DMS53 (cell line): ENCODE measurements around the gene SRCIN1.
"Not testable (repeated sequence)": the region's sequence is repeated elsewhere in the genome, so short reads cannot be mapped to it uniquely, and the experiment has no call there.

Experiments used
- DNase-seq: peaks from one replicate; lab custom pipeline; 2025; lab: John Stamatoyannopoulos, UW

The SRCIN1 gene

GRCh38 chr17:38507921-38508569, 97.7 kb downstream of the SRCIN1 start:
- no peak for DNase-seq

DNA sequence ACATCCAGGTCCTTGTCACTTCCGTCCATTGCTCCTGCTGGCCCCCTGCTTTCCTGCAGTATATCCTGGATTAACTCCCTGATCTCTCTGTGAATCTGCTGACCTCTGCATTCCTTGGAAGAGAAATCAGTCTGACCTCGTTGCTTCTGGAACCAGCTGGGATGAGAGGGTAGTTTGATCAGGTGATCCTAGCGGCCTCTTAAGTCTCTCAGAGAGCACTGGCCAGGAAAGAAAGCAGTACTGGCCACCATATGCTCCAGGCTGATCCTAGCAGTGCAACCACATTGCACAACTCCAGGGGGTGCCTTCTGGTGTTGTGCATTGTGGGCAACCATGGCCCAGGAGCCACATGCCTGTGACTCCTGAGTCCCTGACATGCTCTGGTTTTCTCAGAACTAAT, 98.3 kb downstream of the SRCIN1 start:
- no peak for DNase-seq

- no peak for DNase-seq
Observed at GRCh38 chr17:38504216-38504615, 101.5 kb downstream of the SRCIN1 start.

- peak; percentile 6 for DNase-seq
Observed at GRCh38 chr17:38503286-38503913, 102.4 kb downstream of the SRCIN1 start.

GRCh38 chr17:38501718-38502117, 104.0 kb downstream of the SRCIN1 start:
- DNase-seq = not testable (repeated sequence)

DNA sequence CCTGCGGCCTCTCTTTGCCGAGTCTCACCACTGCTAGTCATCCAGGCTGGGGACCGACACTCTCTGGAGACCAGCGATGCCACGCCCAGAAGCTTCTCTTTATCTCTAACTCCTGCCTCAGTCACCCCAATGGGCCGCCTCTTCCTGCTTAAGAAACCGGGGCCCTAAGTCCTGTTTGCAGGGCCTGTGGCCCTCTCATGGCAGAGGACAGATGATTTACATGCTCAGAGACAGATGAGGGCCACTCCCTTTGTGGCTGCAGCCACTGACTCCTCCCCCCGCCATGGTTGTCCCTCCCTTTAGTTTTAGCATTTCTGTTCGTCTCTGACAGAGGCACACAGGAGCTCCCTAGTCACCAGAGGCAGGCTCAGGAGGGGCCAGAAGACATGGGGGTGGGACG, 106.5 kb downstream of the SRCIN1 start:
- not testable (repeated sequence) for DNase-seq

- DNase-seq = no peak
Observed at GRCh38 chr17:38498353-38498752, 107.4 kb downstream of the SRCIN1 start.

- DNase-seq = not testable (repeated sequence)
Observed at GRCh38 chr17:38497656-38498055, 108.1 kb downstream of the SRCIN1 start.

- not testable (repeated sequence) for DNase-seq
Observed at GRCh38 chr17:38494152-38494551, 111.6 kb downstream of the SRCIN1 start.

DNA sequence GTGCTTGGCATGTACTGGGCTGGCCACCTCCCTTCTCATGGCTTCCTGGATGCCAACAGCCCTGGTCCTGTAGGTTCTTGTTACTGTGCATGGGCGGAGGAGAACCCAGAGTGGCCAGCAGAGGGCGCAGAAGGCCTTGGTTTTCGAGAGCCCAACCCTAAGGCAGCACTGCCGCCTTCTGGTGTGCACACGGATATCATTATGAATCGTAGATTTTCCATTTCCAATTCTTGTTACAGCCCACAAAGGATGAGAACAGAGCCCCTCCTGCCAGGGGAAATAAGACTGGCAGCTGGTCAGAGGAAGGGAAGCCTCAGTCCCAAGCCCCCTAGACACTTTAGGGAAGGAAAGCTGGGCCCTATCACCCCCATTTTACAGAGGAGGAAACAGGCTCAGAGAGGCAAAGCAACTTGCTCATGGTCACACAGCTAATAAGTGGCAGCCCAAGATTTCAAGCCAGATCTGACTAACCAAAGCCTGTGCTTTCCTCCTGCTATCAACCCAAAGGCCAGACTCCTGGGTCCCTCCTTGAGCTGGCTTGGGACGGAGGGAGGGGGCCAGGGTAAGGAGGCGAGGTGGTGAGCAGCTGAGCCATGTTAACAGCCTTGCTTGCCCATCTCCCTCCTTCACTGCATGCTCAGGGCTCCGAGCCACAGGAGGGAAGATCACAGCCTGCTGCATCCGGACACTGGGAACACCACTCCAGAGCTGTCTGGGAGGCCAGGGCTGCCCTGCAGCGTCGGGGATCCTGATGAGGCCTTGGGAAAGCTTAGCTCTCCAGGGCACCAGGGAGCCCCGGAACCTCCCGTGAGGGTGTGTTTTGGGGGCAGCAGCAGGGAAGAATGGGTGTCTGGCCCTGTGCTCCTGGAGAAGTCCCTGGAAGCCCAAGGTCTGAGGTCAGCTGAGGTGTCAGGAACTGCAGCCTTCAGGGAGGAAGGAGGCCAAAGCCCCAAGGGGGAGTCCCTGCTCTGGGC, 113.4 kb downstream of the SRCIN1 start:
- DNase-seq = peak; percentile 89

DNA sequence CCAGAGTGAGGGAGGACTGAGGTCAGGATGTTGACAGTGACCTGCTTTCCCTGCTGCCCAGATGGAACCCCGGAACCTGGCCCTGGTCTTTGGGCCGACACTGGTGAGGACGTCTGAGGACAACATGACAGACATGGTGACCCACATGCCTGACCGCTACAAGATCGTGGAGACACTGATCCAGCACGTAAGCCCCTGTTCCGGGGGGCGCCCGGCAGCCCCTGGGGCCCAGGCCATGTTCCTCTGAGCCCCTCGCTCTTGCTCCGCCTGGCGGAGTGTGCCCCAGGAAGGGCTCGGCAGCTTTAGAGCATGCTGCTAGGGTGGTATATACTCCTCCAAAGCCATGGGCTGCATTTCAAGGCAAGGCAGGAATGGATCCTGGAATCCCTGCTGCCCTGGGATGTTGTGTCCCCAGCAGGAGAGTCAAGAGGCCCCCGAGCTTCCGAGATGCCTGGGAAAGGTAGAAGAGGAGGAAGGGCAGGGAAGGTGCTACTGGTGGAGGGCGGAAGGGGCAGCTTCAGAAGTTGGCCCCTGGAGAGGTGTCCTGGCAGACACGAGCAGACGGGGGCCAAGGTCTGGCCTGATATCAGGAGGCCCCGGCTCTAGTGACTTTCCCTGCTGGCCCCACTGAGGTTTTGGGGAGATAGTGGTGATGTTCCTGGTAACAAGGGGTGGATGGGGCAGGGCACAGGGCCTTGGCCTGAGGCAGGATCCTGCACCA, 114.2 kb downstream of the SRCIN1 start:
- DNase-seq = not testable (repeated sequence)

DNA sequence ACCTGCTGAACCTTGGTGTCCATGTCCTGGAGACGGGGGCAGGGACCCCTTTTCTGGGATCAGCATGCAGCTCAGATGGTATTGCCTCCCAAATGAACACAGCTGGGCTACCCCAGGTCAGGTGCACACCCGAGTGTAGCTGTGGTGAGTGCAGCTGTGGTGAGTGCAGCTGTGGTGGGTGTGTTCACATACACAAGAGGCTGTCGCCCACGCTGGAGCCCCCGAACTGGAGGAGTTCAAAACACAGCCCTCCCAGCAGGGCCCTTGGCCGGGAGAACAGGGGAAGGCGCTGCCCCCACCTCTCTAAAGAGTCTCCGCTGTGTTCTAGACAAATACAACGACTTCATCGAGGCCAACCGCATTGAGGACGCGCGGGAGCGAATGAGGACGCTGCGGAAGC, 116.0 kb downstream of the SRCIN1 start:
- DNase-seq = not testable (repeated sequence)

DNA sequence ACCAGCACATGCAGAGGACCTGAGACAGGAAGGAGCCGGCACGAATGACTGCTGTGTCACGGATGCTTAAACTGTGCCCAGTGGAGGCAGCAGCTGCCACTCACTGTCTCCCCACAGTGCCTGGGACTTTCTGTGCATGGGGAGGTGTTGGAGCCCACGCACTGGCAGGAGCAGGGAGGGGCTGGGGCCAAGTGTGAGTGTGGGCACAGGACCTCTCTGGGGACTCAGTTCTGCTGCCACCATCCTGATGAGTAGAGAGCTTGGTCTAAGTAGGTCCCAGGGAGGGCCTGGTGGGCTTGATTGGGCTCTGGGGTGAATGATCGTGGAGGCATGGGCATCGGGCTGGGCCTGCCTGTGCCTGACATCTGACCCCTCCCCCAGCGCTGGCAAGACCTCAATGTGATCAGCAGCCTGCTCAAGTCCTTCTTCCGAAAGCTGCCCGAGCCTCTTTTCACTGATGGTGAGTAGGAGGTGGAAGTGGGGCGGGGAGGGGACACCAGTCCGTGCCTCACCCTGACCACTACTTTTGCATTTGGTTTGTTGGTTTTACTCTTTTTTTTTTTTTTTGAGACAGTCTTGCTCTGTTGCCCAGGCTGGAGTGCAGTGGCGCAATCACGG, 120.0 kb downstream of the SRCIN1 start:
- peak; percentile 27 for DNase-seq

DNA sequence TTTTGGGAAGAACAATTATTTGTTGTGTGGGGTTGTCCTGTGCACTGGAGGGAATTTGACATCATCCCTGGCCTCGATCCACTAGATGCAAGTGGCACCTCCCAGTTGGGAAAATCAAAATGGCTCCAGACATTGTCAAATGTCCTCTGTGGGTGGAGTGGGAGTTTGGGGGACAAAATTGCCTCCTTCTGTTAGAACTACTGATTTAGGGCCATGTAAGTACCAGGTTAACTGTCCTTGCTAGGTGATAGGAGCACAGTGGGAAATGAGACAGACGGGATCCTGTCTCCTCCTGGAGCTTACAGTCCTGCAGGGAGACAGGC, 120.6 kb downstream of the SRCIN1 start:
- DNase-seq = no peak

DNA sequence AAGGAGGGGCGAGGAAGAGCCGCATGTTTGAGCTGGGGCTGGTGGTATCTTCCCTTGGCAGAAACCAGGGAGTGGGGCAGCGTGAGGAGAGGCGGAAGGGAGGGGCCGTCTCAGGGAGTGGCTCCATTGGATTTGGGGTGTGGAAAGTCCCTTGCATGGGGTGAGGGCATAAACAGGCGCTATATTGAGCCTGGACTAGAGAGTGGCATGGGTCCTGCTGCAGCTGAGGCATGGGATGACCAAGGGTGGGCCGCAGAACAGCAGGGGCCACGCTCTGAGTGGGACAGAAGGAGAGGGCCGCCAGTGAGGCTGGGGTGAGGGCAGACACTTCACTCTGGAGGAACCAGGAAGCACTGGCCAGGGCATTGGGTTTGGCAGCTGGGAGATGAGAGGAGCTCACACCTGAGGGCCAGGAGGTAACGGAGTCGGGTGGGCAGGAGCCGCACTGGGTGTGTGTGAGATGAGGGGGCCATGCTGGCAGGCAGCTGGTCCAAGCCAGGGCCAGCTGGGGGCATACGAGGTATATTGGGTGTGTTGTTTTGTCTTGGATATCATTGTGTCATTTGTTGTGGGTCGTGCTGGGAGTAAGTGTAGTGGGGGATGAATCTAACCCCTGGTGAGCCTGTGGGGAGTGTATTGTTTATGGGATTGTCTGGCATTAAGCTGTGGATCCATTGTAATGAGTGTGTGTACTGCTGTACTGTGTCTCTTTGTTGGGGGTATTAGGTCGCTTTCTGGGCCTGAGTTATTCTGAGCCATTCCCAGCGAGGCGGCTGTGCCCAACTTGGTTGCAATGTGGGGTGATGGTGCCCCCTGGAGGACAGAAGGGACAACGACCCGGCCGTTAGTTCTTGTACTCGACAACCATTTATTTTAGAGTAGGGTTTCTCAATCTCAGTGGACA, 121.3 kb downstream of the SRCIN1 start:
- peak; percentile 70 for DNase-seq

GRCh38 chr17:38482700-38483043, 123.1 kb downstream of the SRCIN1 start:
- not testable (repeated sequence) for DNase-seq

- DNase-seq = peak; percentile 76
Observed at GRCh38 chr17:38482039-38482699, 123.6 kb downstream of the SRCIN1 start.
